ENCODE measurements around the gene AK8. TPM values are rescaled to one million over a fixed set of nuclear protein-coding genes. Genes with fewer than 3 reads are reported as not detected.

Gene AK8
- total RNA-seq, 1 donor from 2014 or later: 0.25 TPM

GRCh38 chr9:132810314-132810713 is 67.8 kb downstream of the AK8 start:
- no peaks in the 10 kb centered on the region for H3K4me1 ChIP-seq
- H3K27ac ChIP-seq: no peak overlapping the region
- H3K9me3 ChIP-seq: no peaks in the 10 kb centered on the region
- H3K36me3 ChIP-seq: no peaks in the 10 kb centered on the region
- no peak overlapping the region for H3K4me3 ChIP-seq
- intact Hi-C loops (cut with DNase I): no loop called here
- TF ChIP-seq CTCF (IDR thresholded peaks at IDR 0.05) (no peak), POLR2A (IDR thresholded peaks at IDR 0.05) (no peak), POLR2AphosphoS5 (IDR thresholded peaks at IDR 0.05; ENCODE audit: insufficient read depth in 1 of 2, low read depth in 1 of 2) (no peak)
- H3K27me3 ChIP-seq: no peaks in the 10 kb centered on the region
- DNase-seq (ENCODE audit: extremely low spot score in 2 of 2): no peak

- no peak overlapping the region for H3K4me3 ChIP-seq
- no peak overlapping the region for H3K27ac ChIP-seq
- no peaks in the 10 kb centered on the region for H3K9me3 ChIP-seq
- intact Hi-C loops (cut with DNase I): loop anchor here (10.0 kb wide), 1 partner anchor 395 kb away; the partner anchor contains the start of gene CFAP77
- no peaks in the 10 kb centered on the region for H3K27me3 ChIP-seq
- TF ChIP-seq POLR2AphosphoS5 (IDR thresholded peaks at IDR 0.05; ENCODE audit: insufficient read depth in 1 of 2, low read depth in 1 of 2) (no peak), CTCF (IDR thresholded peaks at IDR 0.05) (no peak), POLR2A (IDR thresholded peaks at IDR 0.05) (no peak)
- no peaks in the 10 kb centered on the region for H3K4me1 ChIP-seq
- DNase-seq (ENCODE audit: extremely low spot score in 2 of 2): no peak
- H3K36me3 ChIP-seq: no peaks in the 10 kb centered on the region
Observed at GRCh38 chr9:132809677-132810271, 68.3 kb downstream of the AK8 start.

- DNase-seq (ENCODE audit: extremely low spot score in 2 of 2): peak in 1 of 2 donors; percentile 54
- H3K27me3 ChIP-seq: no peaks in the 10 kb centered on the region
- TF ChIP-seq POLR2AphosphoS5 (IDR thresholded peaks at IDR 0.05; ENCODE audit: insufficient read depth in 1 of 2, low read depth in 1 of 2) (no peak), CTCF (IDR thresholded peaks at IDR 0.05) (no peak)
- no peaks in the 10 kb centered on the region for H3K36me3 ChIP-seq
- intact Hi-C loops (cut with DNase I): loop anchor here (10.0 kb wide), 1 partner anchor 394 kb away; the partner anchor contains the start of gene CFAP77
- no peak overlapping the region for H3K27ac ChIP-seq
- no peaks in the 10 kb centered on the region for H3K9me3 ChIP-seq
- H3K4me3 ChIP-seq: no peak overlapping the region
- no peaks in the 10 kb centered on the region for H3K4me1 ChIP-seq
Observed at GRCh38 chr9:132808645-132809044, 69.4 kb downstream of the AK8 start.

GRCh38 chr9:132806723-132807421 is 71.2 kb downstream of the AK8 start:
- no peak for TF ChIP-seq CTCF (IDR thresholded peaks at IDR 0.05)
- TF ChIP-seq POLR2A (IDR thresholded peaks at IDR 0.05): no peak
- TF ChIP-seq POLR2AphosphoS5 (IDR thresholded peaks at IDR 0.05; ENCODE audit: insufficient read depth in 1 of 2, low read depth in 1 of 2): no peak
- H3K27me3 ChIP-seq: no peaks in the 10 kb centered on the region
- intact Hi-C loops (cut with DNase I): loop anchor here (10.0 kb wide), 1 partner anchor 392 kb away; the partner anchor contains the start of gene CFAP77
- H3K27ac ChIP-seq: no peak overlapping the region
- H3K4me1 ChIP-seq: no peaks in the 10 kb centered on the region
- no peaks in the 10 kb centered on the region for H3K36me3 ChIP-seq
- DNase-seq (ENCODE audit: extremely low spot score in 2 of 2): peak; percentile 28 to 60
- no peaks in the 10 kb centered on the region for H3K9me3 ChIP-seq
- no peak overlapping the region for H3K4me3 ChIP-seq

GRCh38 chr9:132806306-132806705 is 71.8 kb downstream of the AK8 start:
- peak; percentile 9 to 44 for DNase-seq (ENCODE audit: extremely low spot score in 2 of 2)
- H3K36me3 ChIP-seq: no peaks in the 10 kb centered on the region
- H3K4me1 ChIP-seq: no peaks in the 10 kb centered on the region
- intact Hi-C loops (cut with DNase I): loop anchor here (10.0 kb wide), 1 partner anchor 392 kb away; the partner anchor contains the start of gene CFAP77
- H3K27me3 ChIP-seq: no peaks in the 10 kb centered on the region
- TF ChIP-seq POLR2A (IDR thresholded peaks at IDR 0.05): no peak
- no peak for TF ChIP-seq CTCF (IDR thresholded peaks at IDR 0.05)
- TF ChIP-seq POLR2AphosphoS5 (IDR thresholded peaks at IDR 0.05; ENCODE audit: insufficient read depth in 1 of 2, low read depth in 1 of 2): no peak
- no peaks in the 10 kb centered on the region for H3K9me3 ChIP-seq
- H3K27ac ChIP-seq: no peak overlapping the region
- H3K4me3 ChIP-seq: no peak overlapping the region

Measured in vagina (tissue), 2 donors.